Ascending aorta (tissue), 2 donors: Measurements from ENCODE around the gene PIEZO1. TPM values are rescaled to one million over a fixed set of nuclear protein-coding genes. Genes with fewer than 3 reads are reported as not detected.

Source experiments
- DNase-seq, 2 donors: peaks; one replicate each; pipeline ENCODE4 v3.0.0-alpha.2; 2019; ENCODE audit warnings: low spot score in 2 of 2
- H3K27ac ChIP-seq, 2 donors: fragments of 200-600 bp; sonication (generic); one replicate each; pipeline ENCODE4 v1.5.1; 2016 to 2017; ENCODE audit warnings: mild to moderate bottlenecking in 1 of 2
- H3K27me3 ChIP-seq: fragments of 200-600 bp; sonication (generic); one replicate; pipeline ENCODE4 v1.5.1; 2017
- H3K36me3 ChIP-seq, 2 donors: fragments of 200-600 bp; sonication (generic); one replicate each; pipeline ENCODE4 v1.5.1; 2016
- H3K4me1 ChIP-seq, 2 donors: fragments of 200-600 bp; sonication (generic); one replicate each; pipeline ENCODE4 v1.5.1; 2016 to 2017; ENCODE audit warnings: mild to moderate bottlenecking in 1 of 2
- H3K4me3 ChIP-seq, 2 donors: fragments of 200-600 bp; sonication (generic); one replicate each; pipeline ENCODE4 v1.5.1; 2016 to 2017; ENCODE audit warnings: mild to moderate bottlenecking in 1 of 2
- H3K9me3 ChIP-seq, 2 donors: fragments of 200-600 bp; sonication (generic); one replicate each; pipeline ENCODE4 v1.5.1; 2016
- intact Hi-C: fragments of 100-400 bp; cut with DNase I; formaldehyde crosslinking; loops from one replicate; pipeline ENCODE4 v1.15.1; 2023
- total RNA-seq: library from RNA; depleted of rRNA; stranded (reverse); fragments of >200 nt; gene quantifications from one replicate; pipeline ENCODE4 v1.1.0, GENCODE V29; 2016
- TF ChIP-seq, protein P1 (sequence below), 3 experiments: fragments of 200-600 bp in 2 of 3; fragments of 450-650 bp in 1 of 3; sonication (generic) in 2 of 3; IDR thresholded peaks; one replicate each; pipeline ENCODE4 v1.5.1; 2016 to 2019; ENCODE audit warnings: antibody characterized with exemption in 3 of 3, mild to moderate bottlenecking in 1 of 3, moderate library complexity in 1 of 3

The PIEZO1 gene
- total RNA-seq, 1 donor from 2014 or later = 428 TPM

DNA sequence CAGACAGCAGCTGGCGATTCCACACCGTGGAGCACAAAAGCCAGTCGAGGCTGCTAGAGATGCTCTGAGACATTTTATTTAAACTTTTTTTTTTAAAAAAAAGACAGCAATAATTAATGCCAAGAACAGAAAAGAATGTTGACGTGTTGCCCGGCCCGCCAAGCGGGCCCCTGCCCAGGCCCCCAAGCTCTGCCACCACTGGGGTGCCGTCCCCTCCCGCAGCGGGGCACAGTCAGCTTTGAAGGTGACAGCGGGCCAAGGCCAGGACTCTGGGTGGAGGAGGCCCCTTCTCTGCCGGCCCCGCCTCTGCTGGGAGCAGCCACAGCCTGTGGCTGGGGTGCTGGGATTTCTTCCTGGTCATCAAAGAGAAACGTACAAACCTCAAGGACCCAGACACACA is 88.6 kb downstream of the PIEZO1 start:
- TF ChIP-seq, protein P1, sequence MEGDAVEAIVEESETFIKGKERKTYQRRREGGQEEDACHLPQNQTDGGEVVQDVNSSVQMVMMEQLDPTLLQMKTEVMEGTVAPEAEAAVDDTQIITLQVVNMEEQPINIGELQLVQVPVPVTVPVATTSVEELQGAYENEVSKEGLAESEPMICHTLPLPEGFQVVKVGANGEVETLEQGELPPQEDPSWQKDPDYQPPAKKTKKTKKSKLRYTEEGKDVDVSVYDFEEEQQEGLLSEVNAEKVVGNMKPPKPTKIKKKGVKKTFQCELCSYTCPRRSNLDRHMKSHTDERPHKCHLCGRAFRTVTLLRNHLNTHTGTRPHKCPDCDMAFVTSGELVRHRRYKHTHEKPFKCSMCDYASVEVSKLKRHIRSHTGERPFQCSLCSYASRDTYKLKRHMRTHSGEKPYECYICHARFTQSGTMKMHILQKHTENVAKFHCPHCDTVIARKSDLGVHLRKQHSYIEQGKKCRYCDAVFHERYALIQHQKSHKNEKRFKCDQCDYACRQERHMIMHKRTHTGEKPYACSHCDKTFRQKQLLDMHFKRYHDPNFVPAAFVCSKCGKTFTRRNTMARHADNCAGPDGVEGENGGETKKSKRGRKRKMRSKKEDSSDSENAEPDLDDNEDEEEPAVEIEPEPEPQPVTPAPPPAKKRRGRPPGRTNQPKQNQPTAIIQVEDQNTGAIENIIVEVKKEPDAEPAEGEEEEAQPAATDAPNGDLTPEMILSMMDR (IDR thresholded peaks at IDR 0.05) = no peak
- Histone ChIP-seq H3K9me3 (no peaks in the 10 kb centered on the region), H3K27me3 (no peaks in the 10 kb centered on the region), H3K4me1 (peaks cover 0 to 3% of the 10 kb centered on the region in 2 donors), H3K27ac (no peak overlapping the region), H3K36me3 (peaks cover 32 to 43% of the 10 kb centered on the region in 2 donors), H3K4me3 (no peak overlapping the region)
- intact Hi-C loops = no loop called here
- DNase-seq = no peak

DNA sequence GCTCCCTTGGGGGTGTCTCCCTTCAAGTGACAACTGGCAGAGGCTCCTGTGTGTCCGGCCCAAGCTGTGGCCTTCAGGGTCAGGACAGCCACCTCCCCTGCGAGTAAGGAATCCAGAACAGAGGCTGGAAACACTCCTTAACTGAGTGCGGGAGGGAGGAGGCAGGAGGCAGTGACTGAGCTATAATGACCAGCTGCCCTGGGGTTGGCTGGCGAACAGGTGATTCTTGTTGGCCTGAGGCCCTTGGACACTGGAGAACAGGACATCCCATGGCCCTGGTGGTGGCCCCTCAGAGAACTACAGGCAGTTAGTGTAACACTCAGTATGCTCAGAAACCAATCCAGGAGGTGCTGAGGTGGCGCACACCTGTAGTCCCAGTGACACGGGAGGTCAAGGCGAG is 89.3 kb downstream of the PIEZO1 start:
- intact Hi-C loops = no loop called here
- H3K36me3 ChIP-seq = peaks cover 32 to 43% of the 10 kb centered on the region in 2 donors
- TF ChIP-seq, protein P1 (IDR thresholded peaks at IDR 0.05) = no peak

DNA sequence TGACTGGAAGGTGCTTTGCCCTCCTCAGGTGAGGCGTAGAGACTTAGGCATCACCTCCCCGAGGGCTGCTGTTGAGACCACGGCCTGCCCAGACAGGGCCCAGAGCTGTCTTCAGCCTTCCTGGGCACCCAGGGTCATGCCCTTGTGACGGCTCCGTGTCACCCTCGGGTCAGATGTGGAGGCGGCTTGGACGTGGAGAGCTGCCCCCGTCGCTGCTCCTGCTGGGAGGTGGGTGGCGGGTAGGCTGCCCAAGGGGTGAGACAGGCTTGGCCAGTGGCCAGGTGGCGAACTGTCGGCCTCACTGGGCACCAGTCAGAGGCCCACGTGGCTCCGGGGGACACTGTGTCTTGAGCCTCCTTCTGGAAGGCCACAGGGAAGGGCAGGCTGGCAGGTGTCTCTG is 89.8 kb downstream of the PIEZO1 start:
- intact Hi-C loops = no loop called here
- no peaks in the 10 kb centered on the region for H3K27me3 ChIP-seq
- H3K4me3 ChIP-seq = no peak overlapping the region
- TF ChIP-seq, protein P1 (IDR thresholded peaks at IDR 0.05) = no peak
- no peaks in the 10 kb centered on the region for H3K9me3 ChIP-seq
- H3K36me3 ChIP-seq = peaks cover 32 to 43% of the 10 kb centered on the region in 2 donors
- DNase-seq = no peak
- no peak overlapping the region for H3K27ac ChIP-seq
- no peaks in the 10 kb centered on the region for H3K4me1 ChIP-seq

More for the DNA sequence above, 89.3 kb downstream of the PIEZO1 start:
- no peak for DNase-seq
- Histone ChIP-seq H3K4me1 (no peaks in the 10 kb centered on the region), H3K27ac (no peak overlapping the region), H3K4me3 (no peak overlapping the region), H3K9me3 (no peaks in the 10 kb centered on the region), H3K27me3 (no peaks in the 10 kb centered on the region)

DNA sequence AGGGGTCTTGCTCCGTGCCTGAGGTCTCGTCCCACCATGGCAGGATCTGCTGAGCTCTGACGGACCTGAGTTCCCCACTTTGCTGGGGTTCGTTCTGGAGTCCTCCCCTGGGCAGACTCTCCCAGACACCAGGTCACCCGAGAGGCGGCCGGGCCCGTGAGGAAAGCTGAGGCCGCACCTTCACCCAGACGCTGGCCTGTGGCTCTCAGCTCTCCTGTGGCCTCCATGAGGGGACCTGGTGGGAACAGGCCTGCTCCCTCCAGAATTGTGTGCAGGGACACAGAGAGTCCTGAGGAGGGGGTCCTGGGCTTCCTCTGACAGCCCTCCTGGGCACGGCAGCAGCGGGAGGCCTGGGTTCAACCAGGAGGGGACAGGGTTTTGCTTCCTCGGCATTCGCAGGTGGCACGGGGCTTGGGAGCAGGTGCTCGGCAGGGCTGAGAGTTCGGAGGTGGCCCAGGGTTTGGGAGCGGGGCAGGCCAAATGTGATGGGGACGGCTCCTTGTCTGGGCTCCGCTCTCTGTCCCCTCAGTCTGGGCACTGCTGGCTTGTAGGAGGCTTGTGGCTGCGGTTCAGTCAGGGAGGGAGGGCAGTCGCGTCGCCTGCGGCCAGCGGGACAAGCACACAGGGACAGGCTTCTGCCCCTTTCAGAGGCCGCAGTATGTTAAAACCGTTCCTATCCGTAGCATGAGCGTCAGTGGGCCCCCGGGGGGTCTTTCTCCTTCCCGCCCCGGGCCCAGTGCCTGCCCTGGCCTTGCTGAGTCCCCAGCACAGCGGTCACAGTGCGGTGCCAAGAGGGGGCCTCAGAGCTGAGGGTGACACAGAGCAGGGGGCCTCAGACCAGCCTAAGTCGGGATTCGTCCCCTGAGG is 90.6 kb downstream of the PIEZO1 start:
- Histone ChIP-seq H3K9me3 (no peaks in the 10 kb centered on the region), H3K4me3 (no peak overlapping the region), H3K4me1 (no peaks in the 10 kb centered on the region), H3K36me3 (peaks cover 26 to 35% of the 10 kb centered on the region in 2 donors), H3K27ac (no peak overlapping the region), H3K27me3 (no peaks in the 10 kb centered on the region)
- TF ChIP-seq, protein P1 (IDR thresholded peaks at IDR 0.05) = no peak
- no peak for DNase-seq
- intact Hi-C loops = no loop called here

DNA sequence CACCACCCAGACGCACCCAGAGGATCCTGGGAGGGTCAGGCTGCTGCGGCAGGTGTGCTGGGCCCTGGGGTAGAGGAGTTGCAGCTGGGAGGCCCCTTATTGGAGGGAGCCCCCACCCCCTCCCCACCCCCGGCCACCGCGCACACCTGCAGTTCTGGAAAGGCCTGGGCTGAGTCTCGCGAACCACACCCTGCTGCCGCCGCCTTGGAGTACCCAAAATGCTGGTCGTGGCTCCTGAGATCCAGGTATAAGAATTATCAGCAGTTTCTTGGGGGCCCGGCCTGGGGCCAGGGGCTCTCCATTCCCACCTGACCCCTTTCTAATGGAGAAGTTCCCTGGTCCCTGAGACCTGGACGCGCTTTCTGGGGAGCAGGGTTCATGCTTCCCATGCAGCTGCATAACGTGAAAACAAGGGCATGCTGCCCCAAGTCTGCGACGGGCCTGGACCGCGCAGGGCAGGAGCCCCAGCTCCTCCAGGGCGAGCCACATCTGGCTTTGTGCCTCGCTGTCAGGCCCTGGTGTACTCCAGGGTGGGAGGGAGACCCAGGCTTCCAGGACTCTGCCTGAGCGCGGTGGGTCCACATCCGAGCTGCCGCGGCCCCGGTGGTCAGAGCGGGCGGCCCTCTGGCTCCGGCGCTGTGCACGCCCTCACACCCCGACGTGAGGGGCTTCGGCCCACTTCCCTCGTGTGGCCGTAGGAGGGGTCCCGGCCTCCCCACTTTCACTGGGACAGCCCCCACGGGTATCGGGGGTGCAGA is 91.4 kb downstream of the PIEZO1 start:
- H3K36me3 ChIP-seq = peaks cover 19 to 28% of the 10 kb centered on the region in 2 donors
- TF ChIP-seq, protein P1 (IDR thresholded peaks at IDR 0.05) = no peak
- H3K9me3 ChIP-seq = no peaks in the 10 kb centered on the region
- no peaks in the 10 kb centered on the region for H3K4me1 ChIP-seq
- H3K27me3 ChIP-seq = no peaks in the 10 kb centered on the region
- H3K4me3 ChIP-seq = no peak overlapping the region
- intact Hi-C loops = no loop called here
- DNase-seq = no peak
- H3K27ac ChIP-seq = no peak overlapping the region
